HCT116 (cell line): Measurements from ENCODE around the gene SLC66A2. TPM values are rescaled to one million over a fixed set of nuclear protein-coding genes. Genes with fewer than 3 reads are reported as not detected.

Experiments
- ATAC-seq: fragments of 200-7000 bp; cut with Tn5 transposase; 2 replicates; pipeline ENCODE4 v1.9.1; 2020; ENCODE audit warnings: mild to moderate bottlenecking, moderate library complexity
- BruUV-seq: library from RNA; stranded (reverse); fragments of 400-500 nt; replicated peaks from 2 replicates; lab custom pipeline; 2021; lab: Mats Ljungman, UMichigan
- CTCF ChIA-PET: fragments of 300-600 bp; sonication (Branson Sonifier 250); formaldehyde crosslinking; loops from one replicate; lab custom pipeline; 2021; ENCODE audit warnings: antibody characterized with exemption; lab: Charles Lee
- POLR2A ChIA-PET: fragments of 300-600, 350-600 bp; sonication (Branson Sonifier 250); formaldehyde crosslinking; loops from one replicate; lab custom pipeline; 2021; ENCODE audit warnings: antibody characterized with exemption; lab: Charles Lee
- RAD21 ChIA-PET, 2 experiments: fragments of 300-600 bp; sonication (Branson Sonifier 250); formaldehyde crosslinking; loops; one replicate each; lab custom pipeline; 2023; ENCODE audit warnings: low total read pairs in 2 of 2; ENCODE audit not compliant: uncharacterized antibody in 2 of 2, unreplicated experiment in 2 of 2, low non-redundant PET in 1 of 2; lab: Charles Lee
- DNase-seq: peaks from one replicate; pipeline ENCODE4 v3.0.0-alpha.2; 2010; ENCODE audit warnings: low read depth, low spot score
- H2AFZ ChIP-seq: fragments of 200-600 bp; shearing (Covaris generic), sonication (generic); 2 replicates; pipeline ENCODE4 v1.6.1; 2017; ENCODE audit warnings: low read depth, mixed run types, mixed read lengths, antibody characterized with exemption, low read length; ENCODE audit not compliant: poor library complexity, severe bottlenecking
- H3K27ac ChIP-seq: 2 replicates; pipeline ENCODE4 v1.5.1; 2012; ENCODE audit warnings: low read depth, low read length
- H3K27me3 ChIP-seq: fragments of 200-600 bp; sonication (generic); 2 replicates; pipeline ENCODE4 v1.6.1; 2016; ENCODE audit warnings: mixed run types, low read length, mixed read lengths; ENCODE audit not compliant: insufficient read depth
- H3K36me3 ChIP-seq, 2 experiments: fragments of 200-500 bp in 1 of 2; fragments of 200-600 bp in 1 of 2; sonication (Bioruptor generic) in 1 of 2; sonication (generic) in 1 of 2; 2 replicates each; pipeline versions ENCODE4 v1.5.1 to v1.6.1; 2014 to 2016; ENCODE audit warnings: low read length in 2 of 2, inconsistent platforms in 1 of 2, mixed read lengths in 1 of 2, mixed run types in 1 of 2; ENCODE audit not compliant: insufficient read depth in 2 of 2, control insufficient read depth in 1 of 2
- H3K4me1 ChIP-seq, 2 experiments: fragments of 200-600 bp in 1 of 2; sonication (generic) in 1 of 2; 2 replicates each; pipeline versions ENCODE4 v1.5.1 to v1.6.1; 2012 to 2017; ENCODE audit warnings: low read length in 2 of 2, inconsistent platforms in 1 of 2, mild to moderate bottlenecking in 1 of 2, mixed read lengths in 1 of 2, mixed run types in 1 of 2, moderate library complexity in 1 of 2; ENCODE audit not compliant: insufficient read depth in 2 of 2, control insufficient read depth in 1 of 2
- H3K4me2 ChIP-seq: fragments of 200-600 bp; sonication (generic); 2 replicates; pipeline ENCODE4 v1.6.1; 2017; ENCODE audit warnings: mixed run types, low read length, mixed read lengths
- H3K4me3 ChIP-seq, 2 experiments: fragments of 200-600 bp in 1 of 2; sonication (generic) in 1 of 2; replicated peaks in 1 of 2; 2 replicates each; pipeline ENCODE4 v1.5.1; 2011 to 2016; ENCODE audit warnings: low read length in 2 of 2, control low read depth in 1 of 2, low read depth in 1 of 2, mild to moderate bottlenecking in 1 of 2, mixed read lengths in 1 of 2, mixed run types in 1 of 2
- H3K79me2 ChIP-seq: fragments of 200-600 bp; sonication (generic); 2 replicates; pipeline ENCODE4 v1.6.1; 2017; ENCODE audit warnings: mild to moderate bottlenecking, mixed run types, low read length, moderate library complexity, mixed read lengths; ENCODE audit not compliant: insufficient read depth
- H3K9ac ChIP-seq: fragments of 200-600 bp; sonication (generic); 2 replicates; pipeline ENCODE4 v1.6.1; 2016; ENCODE audit warnings: low read length, mixed read lengths
- H3K9me2 ChIP-seq: fragments of 200-600 bp; sonication (generic), shearing (Covaris generic); 2 replicates; pipeline ENCODE4 v1.6.1; 2017; ENCODE audit warnings: mixed run types, mild to moderate bottlenecking, moderate library complexity; ENCODE audit not compliant: insufficient read depth
- H3K9me3 ChIP-seq, 2 experiments: fragments of 200-500 bp in 1 of 2; fragments of 200-600 bp in 1 of 2; sonication (Bioruptor generic) in 1 of 2; sonication (generic) in 1 of 2; 2 replicates each; pipeline ENCODE4 v1.6.1; 2014 to 2017; ENCODE audit warnings: low read length in 2 of 2, mixed read lengths in 2 of 2, inconsistent platforms in 1 of 2, low read depth in 1 of 2, mild to moderate bottlenecking in 1 of 2, mixed run types in 1 of 2, moderate library complexity in 1 of 2; ENCODE audit not compliant: control insufficient read depth in 1 of 2, insufficient read depth in 1 of 2
- H4K20me1 ChIP-seq: fragments of 200-600 bp; sonication (generic), shearing (Covaris generic); 2 replicates; pipeline ENCODE4 v1.6.1; 2017; ENCODE audit warnings: mixed run types, mild to moderate bottlenecking, moderate library complexity; ENCODE audit not compliant: insufficient read depth
- CEBPB ChIP-seq: IDR thresholded peaks from 2 replicates; pipeline ENCODE4 v1.6.1; 2012; ENCODE audit warnings: low read depth
- ELF1 ChIP-seq: IDR thresholded peaks from 2 replicates; pipeline ENCODE4 v1.6.1; 2012; ENCODE audit warnings: low read depth, borderline replicate concordance
- EZH2phosphoT487 ChIP-seq: fragments of 200-600 bp; IDR thresholded peaks from 2 replicates; pipeline ENCODE4 v1.6.1; 2018; ENCODE audit warnings: antibody characterized with exemption, borderline replicate concordance
- FOSL1 ChIP-seq: IDR thresholded peaks from 2 replicates; pipeline ENCODE4 v1.6.1; 2012; ENCODE audit warnings: low read depth
- JUND ChIP-seq: IDR thresholded peaks from 2 replicates; pipeline ENCODE4 v1.6.1; 2012
- POLR2A ChIP-seq: IDR thresholded peaks from 2 replicates; pipeline ENCODE4 v1.7.0; 2011; ENCODE audit warnings: borderline replicate concordance; ENCODE audit not compliant: insufficient read depth, insufficient read length; ENCODE audit errors: extremely low read depth
- POLR2AphosphoS5 ChIP-seq: IDR thresholded peaks from 2 replicates; pipeline ENCODE4 v1.6.1; 2011; ENCODE audit warnings: mild to moderate bottlenecking, low read depth, low read length, moderate library complexity
- RAD21 ChIP-seq: IDR thresholded peaks from 2 replicates; pipeline ENCODE4 v1.6.1; 2012; ENCODE audit warnings: low read depth, mild to moderate bottlenecking
- SIN3A ChIP-seq: IDR thresholded peaks from 2 replicates; pipeline ENCODE4 v1.6.1; 2012; ENCODE audit warnings: low read depth
- SRF ChIP-seq: IDR thresholded peaks from 2 replicates; pipeline ENCODE4 v1.6.1; 2012; ENCODE audit warnings: low read depth
- TCF7L2 ChIP-seq: IDR thresholded peaks from 2 replicates; pipeline ENCODE4 v1.7.0; 2011; ENCODE audit warnings: borderline replicate concordance, inconsistent platforms; ENCODE audit not compliant: insufficient read depth, insufficient read length; ENCODE audit errors: extremely low read depth
- ZFX ChIP-seq: fragments of 450-650 bp; IDR thresholded peaks from 2 replicates; pipeline ENCODE4 v1.6.1; 2017
- intact Hi-C: fragments of 100-400 bp; cut with micrococcal nuclease; formaldehyde crosslinking; loops from 2 replicates; pipeline ENCODE4 v1.10.0; 2022
- total RNA-seq: library from RNA; stranded (reverse); gene quantifications from one replicate; pipeline ENCODE4 v1.2.1, GENCODE V29; 2021; ENCODE audit not compliant: unreplicated experiment
- TF ChIP-seq, protein P1 (sequence below): IDR thresholded peaks from 2 replicates; pipeline ENCODE4 v1.6.1; 2012; ENCODE audit warnings: low read depth
- TF ChIP-seq, protein P2 (sequence below): IDR thresholded peaks from 2 replicates; pipeline ENCODE4 v1.6.1; 2012
- TF ChIP-seq, protein P3 (sequence below): IDR thresholded peaks from 2 replicates; pipeline ENCODE4 v1.6.1; 2011; ENCODE audit warnings: mild to moderate bottlenecking, low read length, moderate library complexity; ENCODE audit not compliant: insufficient replicate concordance; ENCODE audit errors: extremely low read depth

Gene SLC66A2
- total RNA-seq, 1 experiment from 2014 or later: 44.9 TPM

DNA sequence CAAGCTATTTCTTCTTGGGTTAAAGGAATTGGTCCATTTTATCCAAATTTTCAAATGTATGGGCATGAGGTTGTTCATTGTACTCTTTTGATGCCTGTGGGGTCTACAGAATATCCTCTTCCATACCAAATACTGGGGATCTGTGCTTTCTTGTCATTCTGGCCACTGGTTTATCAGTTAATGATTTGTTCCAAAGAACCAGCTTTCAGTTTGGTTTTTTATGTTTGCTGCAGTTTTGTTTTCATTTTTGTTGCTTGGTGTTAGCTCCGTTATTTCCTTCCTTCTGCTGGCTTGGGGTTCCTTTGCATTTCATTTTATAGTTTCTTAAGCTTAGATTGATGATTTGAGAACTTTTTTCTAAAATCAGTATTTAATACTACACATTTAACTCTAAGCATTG is 45.5 kb downstream of the SLC66A2 start (continued):
- no peak for TF ChIP-seq CEBPB
- TF ChIP-seq RAD21: no peak

- no peak overlapping the region for H3K4me2 ChIP-seq
- H3K9ac ChIP-seq: no peak overlapping the region
- peaks cover 0 to 13% of the 10 kb centered on the region in 2 experiments; a peak in 1 of 4 replicates for H3K36me3 ChIP-seq
- TF ChIP-seq, protein P1, sequence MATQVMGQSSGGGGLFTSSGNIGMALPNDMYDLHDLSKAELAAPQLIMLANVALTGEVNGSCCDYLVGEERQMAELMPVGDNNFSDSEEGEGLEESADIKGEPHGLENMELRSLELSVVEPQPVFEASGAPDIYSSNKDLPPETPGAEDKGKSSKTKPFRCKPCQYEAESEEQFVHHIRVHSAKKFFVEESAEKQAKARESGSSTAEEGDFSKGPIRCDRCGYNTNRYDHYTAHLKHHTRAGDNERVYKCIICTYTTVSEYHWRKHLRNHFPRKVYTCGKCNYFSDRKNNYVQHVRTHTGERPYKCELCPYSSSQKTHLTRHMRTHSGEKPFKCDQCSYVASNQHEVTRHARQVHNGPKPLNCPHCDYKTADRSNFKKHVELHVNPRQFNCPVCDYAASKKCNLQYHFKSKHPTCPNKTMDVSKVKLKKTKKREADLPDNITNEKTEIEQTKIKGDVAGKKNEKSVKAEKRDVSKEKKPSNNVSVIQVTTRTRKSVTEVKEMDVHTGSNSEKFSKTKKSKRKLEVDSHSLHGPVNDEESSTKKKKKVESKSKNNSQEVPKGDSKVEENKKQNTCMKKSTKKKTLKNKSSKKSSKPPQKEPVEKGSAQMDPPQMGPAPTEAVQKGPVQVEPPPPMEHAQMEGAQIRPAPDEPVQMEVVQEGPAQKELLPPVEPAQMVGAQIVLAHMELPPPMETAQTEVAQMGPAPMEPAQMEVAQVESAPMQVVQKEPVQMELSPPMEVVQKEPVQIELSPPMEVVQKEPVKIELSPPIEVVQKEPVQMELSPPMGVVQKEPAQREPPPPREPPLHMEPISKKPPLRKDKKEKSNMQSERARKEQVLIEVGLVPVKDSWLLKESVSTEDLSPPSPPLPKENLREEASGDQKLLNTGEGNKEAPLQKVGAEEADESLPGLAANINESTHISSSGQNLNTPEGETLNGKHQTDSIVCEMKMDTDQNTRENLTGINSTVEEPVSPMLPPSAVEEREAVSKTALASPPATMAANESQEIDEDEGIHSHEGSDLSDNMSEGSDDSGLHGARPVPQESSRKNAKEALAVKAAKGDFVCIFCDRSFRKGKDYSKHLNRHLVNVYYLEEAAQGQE: no peak
- TF ChIP-seq POLR2A (no peak), EZH2phosphoT487 (no peak), JUND (no peak), SIN3A (no peak), ZFX (no peak), SRF (no peak), FOSL1 (no peak), ELF1 (no peak), RAD21 (no peak), TCF7L2 (no peak), POLR2AphosphoS5 (no peak)
- TF ChIP-seq, protein P2, sequence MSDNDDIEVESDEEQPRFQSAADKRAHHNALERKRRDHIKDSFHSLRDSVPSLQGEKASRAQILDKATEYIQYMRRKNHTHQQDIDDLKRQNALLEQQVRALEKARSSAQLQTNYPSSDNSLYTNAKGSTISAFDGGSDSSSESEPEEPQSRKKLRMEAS: no peak
- TF ChIP-seq, protein P3, sequence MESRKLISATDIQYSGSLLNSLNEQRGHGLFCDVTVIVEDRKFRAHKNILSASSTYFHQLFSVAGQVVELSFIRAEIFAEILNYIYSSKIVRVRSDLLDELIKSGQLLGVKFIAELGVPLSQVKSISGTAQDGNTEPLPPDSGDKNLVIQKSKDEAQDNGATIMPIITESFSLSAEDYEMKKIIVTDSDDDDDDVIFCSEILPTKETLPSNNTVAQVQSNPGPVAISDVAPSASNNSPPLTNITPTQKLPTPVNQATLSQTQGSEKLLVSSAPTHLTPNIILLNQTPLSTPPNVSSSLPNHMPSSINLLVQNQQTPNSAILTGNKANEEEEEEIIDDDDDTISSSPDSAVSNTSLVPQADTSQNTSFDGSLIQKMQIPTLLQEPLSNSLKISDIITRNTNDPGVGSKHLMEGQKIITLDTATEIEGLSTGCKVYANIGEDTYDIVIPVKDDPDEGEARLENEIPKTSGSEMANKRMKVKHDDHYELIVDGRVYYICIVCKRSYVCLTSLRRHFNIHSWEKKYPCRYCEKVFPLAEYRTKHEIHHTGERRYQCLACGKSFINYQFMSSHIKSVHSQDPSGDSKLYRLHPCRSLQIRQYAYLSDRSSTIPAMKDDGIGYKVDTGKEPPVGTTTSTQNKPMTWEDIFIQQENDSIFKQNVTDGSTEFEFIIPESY: no peak
- no peaks in the 10 kb centered on the region for H3K4me1 ChIP-seq
- intact Hi-C loops: no loop called here
- DNase-seq (no peak), ATAC-seq (no peak)
- H3K9me3 ChIP-seq: no peaks in the 10 kb centered on the region
- no peaks in the 10 kb centered on the region for H4K20me1 ChIP-seq
- H3K79me2 ChIP-seq: peaks cover 3% of the 10 kb centered on the region; the same call in 1 of the 2 replicates
- H3K27me3 ChIP-seq: no peaks in the 10 kb centered on the region
- CTCF ChIA-PET: no interaction called here
- RAD21 ChIA-PET: no interaction called here
- no peak overlapping the region for H3K4me3 ChIP-seq
- BruUV-seq: no TSS peak
- no peak overlapping the region for H3K27ac ChIP-seq
- H2AFZ ChIP-seq: no peak overlapping the region
- H3K9me2 ChIP-seq: no peaks in the 10 kb centered on the region
- POLR2A ChIA-PET: no interaction called here
Observed at GRCh38 chr18:79905389-79905911, 46.0 kb downstream of the SLC66A2 start.
